HCT116 (cell line): ENCODE results near the gene MYH13.

ENCODE experiments used
- CTCF ChIP-seq, 3 experiments: fragments of 200-600 bp in 1 of 3; sonication (generic) in 1 of 3; IDR thresholded peaks in 2 of 3; conservative IDR thresholded peaks in 1 of 3; 2 replicates each; pipeline ENCODE4 v1.5.1; 2012 to 2017; ENCODE audit warnings: low read depth in 2 of 3, low read length in 2 of 3, antibody characterized with exemption in 1 of 3, borderline replicate concordance in 1 of 3, control low read depth in 1 of 3, mild to moderate bottlenecking in 1 of 3, mixed read lengths in 1 of 3, mixed run types in 1 of 3, moderate library complexity in 1 of 3; ENCODE audit not compliant: insufficient read depth in 1 of 3
- ELF1 ChIP-seq: IDR thresholded peaks from 2 replicates; pipeline ENCODE4 v1.6.1; 2012; ENCODE audit warnings: low read depth, borderline replicate concordance
- POLR2A ChIP-seq: IDR thresholded peaks from 2 replicates; pipeline ENCODE4 v1.7.0; 2011; ENCODE audit warnings: borderline replicate concordance; ENCODE audit not compliant: insufficient read depth, insufficient read length; ENCODE audit errors: extremely low read depth
- POLR2AphosphoS5 ChIP-seq: IDR thresholded peaks from 2 replicates; pipeline ENCODE4 v1.6.1; 2011; ENCODE audit warnings: mild to moderate bottlenecking, low read depth, low read length, moderate library complexity
- TCF7L2 ChIP-seq: IDR thresholded peaks from 2 replicates; pipeline ENCODE4 v1.7.0; 2011; ENCODE audit warnings: borderline replicate concordance, inconsistent platforms; ENCODE audit not compliant: insufficient read depth, insufficient read length; ENCODE audit errors: extremely low read depth

- TF ChIP-seq CTCF (IDR thresholded peaks at IDR 0.05 in 2 of 3, conservative IDR thresholded peaks at IDR 0.05 in 1 of 3; ENCODE audit: borderline replicate concordance in 1 of 3, insufficient read depth in 1 of 3, low read depth in 2 of 3, low read length in 2 of 3) (peak; percentile 16 to 57 (median 45); a peak in 4 of 6 replicates), ELF1 (no peak), POLR2A (no peak), POLR2AphosphoS5 (no peak), TCF7L2 (no peak)
Observed at GRCh38 chr17:10349403-10349802, 23.4 kb downstream of the MYH13 start.
